ENCODE data around the gene STK32B. TPM values are rescaled to one million over a fixed set of nuclear protein-coding genes. Genes with fewer than 3 reads are reported as not detected.

The STK32B gene
- total RNA-seq, 1 experiment from 2014 or later = 1.1 TPM

DNA sequence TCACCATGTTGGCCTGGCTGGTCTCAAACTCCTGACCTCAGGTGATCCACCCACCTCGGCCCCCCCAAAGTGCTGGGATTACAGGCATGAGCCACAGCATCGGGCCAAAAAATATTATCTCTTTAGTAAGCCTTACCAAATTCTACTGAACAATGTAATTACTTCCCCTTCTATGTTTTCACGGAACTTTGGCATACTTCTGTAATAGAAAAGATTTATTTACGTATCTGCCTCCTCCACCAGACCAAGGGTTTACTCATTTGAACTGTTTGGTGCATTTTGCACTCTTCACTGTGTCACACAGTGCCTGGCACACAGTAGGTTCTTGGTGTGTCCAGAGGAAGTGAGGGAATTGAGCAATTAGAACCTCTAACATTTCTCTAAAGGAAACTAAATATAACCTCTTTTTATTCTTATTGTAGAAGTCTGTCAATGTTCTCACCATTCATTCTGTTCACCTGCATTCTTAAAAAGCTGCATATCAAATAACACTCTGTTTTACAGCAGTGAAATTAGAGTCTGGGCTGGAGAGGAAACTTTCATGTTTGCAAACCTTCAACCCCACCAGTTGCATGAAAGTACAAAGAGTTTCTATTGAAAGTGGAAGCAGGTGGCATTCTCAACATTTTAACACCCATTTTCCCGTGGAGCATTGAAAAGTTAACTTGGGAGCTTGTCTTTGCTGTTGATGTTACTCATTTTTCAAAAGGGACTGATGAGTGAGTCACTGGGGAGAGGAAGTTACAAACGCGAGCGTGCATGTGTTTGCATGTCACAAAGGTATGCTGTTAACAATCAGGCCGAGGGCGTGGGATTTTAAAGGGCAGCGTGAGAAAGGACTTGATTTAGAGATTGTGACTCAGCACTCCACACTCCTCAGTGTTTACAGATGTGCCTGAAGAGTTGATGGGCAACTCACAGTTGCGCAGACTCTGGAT, 314.1 kb downstream of the STK32B start:
- ChIA-PET CTCF (no interaction called here), POLR2A (ENCODE audit: unreplicated experiment) (no interaction called here)
- DNase-seq = peak; percentile 97
- H3K4me2 ChIP-seq (ENCODE audit: low read length) = peak overlapping the region; percentile 76
- intact Hi-C loops (cut with micrococcal nuclease) = loop anchor here (1.0 kb wide), 1 partner anchor 9 kb away; no protein-coding TSS in a partner anchor
- ATAC-seq = peak; percentile 79
- H4K20me1 ChIP-seq (ENCODE audit: low read length) = no peaks in the 10 kb centered on the region
- no TSS peak for BruUV-seq (replicated peaks)
- peaks cover 38% of the 10 kb centered on the region for H3K4me1 ChIP-seq (ENCODE audit: insufficient read depth, low read length)
- no peaks in the 10 kb centered on the region for H3K9me3 ChIP-seq (ENCODE audit: low read length)
- TF ChIP-seq CTCF (conservative IDR thresholded peaks at IDR 0.05; ENCODE audit: low read depth, low read length) = no peak
- no peak for TF ChIP-seq EZH2phosphoT487 (IDR thresholded peaks at IDR 0.05; ENCODE audit: borderline replicate concordance, low read length)
- no peak for TF ChIP-seq EZH2 (IDR thresholded peaks at IDR 0.05; ENCODE audit: low read length, unreplicated experiment)
- no peaks in the 10 kb centered on the region for H3K36me3 ChIP-seq (ENCODE audit: low read depth, low read length)
- no peaks in the 10 kb centered on the region for H3K9me2 ChIP-seq (replicated peaks; ENCODE audit: low read length)
- H3K27me3 ChIP-seq (ENCODE audit: low read length) = no peaks in the 10 kb centered on the region
- peak overlapping the region; percentile 96 for H3K9ac ChIP-seq (ENCODE audit: low read length)
- H3K27ac ChIP-seq (ENCODE audit: low read length) = peak overlapping the region; percentile 100
- no peaks in the 10 kb centered on the region for H3K79me2 ChIP-seq (ENCODE audit: low read length)
- no peaks in the 10 kb centered on the region for H3F3A ChIP-seq (ENCODE audit: low read length, unreplicated experiment)
- H2AFZ ChIP-seq (ENCODE audit: low read length) = no peak overlapping the region
- peak overlapping the region; percentile 7; the same call in 1 of the 2 replicates for H3K4me3 ChIP-seq (ENCODE audit: low read length)

GRCh38 chr4:5366009-5366386, 314.7 kb downstream of the STK32B start:
- H4K20me1 ChIP-seq (ENCODE audit: low read length) = no peaks in the 10 kb centered on the region
- H3F3A ChIP-seq (ENCODE audit: low read length, unreplicated experiment) = no peaks in the 10 kb centered on the region
- ATAC-seq (no peak), DNase-seq (no peak)
- no peaks in the 10 kb centered on the region for H3K9me3 ChIP-seq (ENCODE audit: low read length)
- no peak overlapping the region for H2AFZ ChIP-seq (ENCODE audit: low read length)
- TSS peak; percentile 71 for BruUV-seq (replicated peaks)
- H3K4me1 ChIP-seq (ENCODE audit: insufficient read depth, low read length) = peaks cover 44% of the 10 kb centered on the region
- peak overlapping the region; percentile 100 for H3K27ac ChIP-seq (ENCODE audit: low read length)
- no peaks in the 10 kb centered on the region for H3K36me3 ChIP-seq (ENCODE audit: low read depth, low read length)
- H3K4me3 ChIP-seq (ENCODE audit: low read length) = peak overlapping the region; percentile 48; the same call in 1 of the 2 replicates
- ChIA-PET POLR2A (ENCODE audit: unreplicated experiment) (interaction anchor here (0.6 kb wide), 1 partner anchor 345 kb away, joined by 4 read pairs; no protein-coding TSS in a partner anchor), CTCF (no interaction called here)
- no peaks in the 10 kb centered on the region for H3K27me3 ChIP-seq (ENCODE audit: low read length)
- H3K79me2 ChIP-seq (ENCODE audit: low read length) = no peaks in the 10 kb centered on the region
- no peak for TF ChIP-seq EZH2 (IDR thresholded peaks at IDR 0.05; ENCODE audit: low read length, unreplicated experiment)
- no peak for TF ChIP-seq CTCF (conservative IDR thresholded peaks at IDR 0.05; ENCODE audit: low read depth, low read length)
- H3K9ac ChIP-seq (ENCODE audit: low read length) = peak overlapping the region; percentile 96
- peak overlapping the region; percentile 76 for H3K4me2 ChIP-seq (ENCODE audit: low read length)
- intact Hi-C loops (cut with micrococcal nuclease) = loop anchor here (1.0 kb wide), 1 partner anchor 8 kb away; no protein-coding TSS in a partner anchor
- H3K9me2 ChIP-seq (replicated peaks; ENCODE audit: low read length) = no peaks in the 10 kb centered on the region

DNA sequence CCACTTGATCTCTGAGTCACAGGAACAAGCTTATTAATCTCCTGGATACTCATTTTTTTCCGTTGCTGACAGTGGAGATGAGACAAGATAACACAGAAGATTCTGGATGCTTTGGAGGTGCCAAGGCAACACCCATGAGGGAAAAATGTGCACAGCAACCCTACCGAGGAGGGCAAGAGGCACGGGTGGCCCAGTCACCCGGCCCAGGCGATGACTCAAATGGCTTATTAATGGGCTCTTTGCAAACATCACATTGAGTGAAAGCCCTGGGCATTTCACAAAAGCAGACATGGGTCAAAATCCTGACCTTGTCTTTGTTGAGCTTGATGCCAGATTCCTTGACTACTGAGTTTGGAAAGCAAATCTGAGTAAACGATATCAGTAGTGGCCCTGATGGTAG, 315.1 kb downstream of the STK32B start:
- no peak overlapping the region for H2AFZ ChIP-seq (ENCODE audit: low read length)
- peak; percentile 94 for DNase-seq
- H3K4me1 ChIP-seq (ENCODE audit: insufficient read depth, low read length) = peaks cover 48% of the 10 kb centered on the region
- H3K36me3 ChIP-seq (ENCODE audit: low read depth, low read length) = no peaks in the 10 kb centered on the region
- POLR2A ChIA-PET (ENCODE audit: unreplicated experiment) = interaction anchor here (0.6 kb wide), 1 partner anchor 344 kb away, joined by 4 read pairs; no protein-coding TSS in a partner anchor
- H3K9ac ChIP-seq (ENCODE audit: low read length) = peak overlapping the region; percentile 96
- peak; percentile 70 for ATAC-seq
- no peaks in the 10 kb centered on the region for H3K9me2 ChIP-seq (replicated peaks; ENCODE audit: low read length)
- no peaks in the 10 kb centered on the region for H3K79me2 ChIP-seq (ENCODE audit: low read length)
- H3K27ac ChIP-seq (ENCODE audit: low read length) = peak overlapping the region; percentile 100
- BruUV-seq (replicated peaks) = no TSS peak
- no peaks in the 10 kb centered on the region for H3K27me3 ChIP-seq (ENCODE audit: low read length)
- CTCF ChIA-PET = no interaction called here
- no peaks in the 10 kb centered on the region for H4K20me1 ChIP-seq (ENCODE audit: low read length)
- H3K4me3 ChIP-seq (ENCODE audit: low read length) = no peak overlapping the region
- intact Hi-C loops (cut with micrococcal nuclease) = loop anchor here (1.0 kb wide), 1 partner anchor 8 kb away; no protein-coding TSS in a partner anchor
- no peaks in the 10 kb centered on the region for H3F3A ChIP-seq (ENCODE audit: low read length, unreplicated experiment)
- H3K9me3 ChIP-seq (ENCODE audit: low read length) = no peaks in the 10 kb centered on the region
- TF ChIP-seq EZH2 (IDR thresholded peaks at IDR 0.05; ENCODE audit: low read length, unreplicated experiment) = no peak
- no peak for TF ChIP-seq CTCF (conservative IDR thresholded peaks at IDR 0.05; ENCODE audit: low read depth, low read length)
- no peak for TF ChIP-seq EZH2phosphoT487 (IDR thresholded peaks at IDR 0.05; ENCODE audit: borderline replicate concordance, low read length)
- peak overlapping the region; percentile 76 for H3K4me2 ChIP-seq (ENCODE audit: low read length)
